Endothelial cell (in vitro differentiated cells): ENCODE data around the gene STRADA. TPM values are rescaled to one million over a fixed set of nuclear protein-coding genes. Genes with fewer than 3 reads are reported as not detected.

Source experiments
- DNase-seq: peaks from one replicate; pipeline ENCODE4 v3.0.0; 2021; ENCODE audit warnings: low spot score
- H3K27ac Mint-ChIP-seq: one replicate; pipeline ENCODE4 v1.8.0; 2021; ENCODE audit warnings: mixed read lengths, inconsistent platforms; ENCODE audit not compliant: unreplicated experiment
- H3K27me3 Mint-ChIP-seq: one replicate; pipeline ENCODE4 v1.8.0; 2021; ENCODE audit warnings: mild to moderate bottlenecking, moderate library complexity, mixed read lengths, inconsistent platforms; ENCODE audit not compliant: unreplicated experiment
- H3K36me3 Mint-ChIP-seq: one replicate; pipeline ENCODE4 v1.8.0; 2021; ENCODE audit warnings: mild to moderate bottlenecking, low read depth, mixed read lengths, inconsistent platforms; ENCODE audit not compliant: unreplicated experiment
- H3K4me1 Mint-ChIP-seq: one replicate; pipeline ENCODE4 v1.8.0; 2021; ENCODE audit warnings: mild to moderate bottlenecking, mixed read lengths, inconsistent platforms; ENCODE audit not compliant: unreplicated experiment
- H3K4me3 Mint-ChIP-seq: one replicate; pipeline ENCODE4 v1.8.0; 2021; ENCODE audit warnings: mild to moderate bottlenecking, mixed read lengths, inconsistent platforms; ENCODE audit not compliant: unreplicated experiment
- H3K9me3 Mint-ChIP-seq: one replicate; pipeline ENCODE4 v1.8.0; 2021; ENCODE audit warnings: mixed read lengths, inconsistent platforms; ENCODE audit not compliant: unreplicated experiment
- total RNA-seq: library from RNA; stranded (reverse); fragmentation: NEBNext Ultra II Directional; extraction: Animal tissue kit (Norgen Biotek cat#: 25700); gene quantifications from one replicate; pipeline ENCODE4 v1.2.1, GENCODE V29; 2021; ENCODE audit not compliant: unreplicated experiment
- TF ChIP-seq, protein P1 (sequence below): fragments of 200-600 bp; sonication (generic); IDR thresholded peaks from one replicate; pipeline ENCODE4 v1.5.0; 2021; ENCODE audit warnings: antibody characterized with exemption; ENCODE audit not compliant: unreplicated experiment

Gene STRADA
- total RNA-seq, 1 donor from 2014 or later, result 51.8 TPM

GRCh38 chr17:63785556-63785955 lies 44.0 kb upstream of the STRADA start:
- H3K36me3 Mint-ChIP-seq, result peaks cover 9% of the 10 kb centered on the region
- no peaks in the 10 kb centered on the region for H3K27me3 Mint-ChIP-seq
- peak overlapping the region; percentile 9 for H3K27ac Mint-ChIP-seq
- DNase-seq, result no peak
- H3K9me3 Mint-ChIP-seq, result no peaks in the 10 kb centered on the region
- TF ChIP-seq, protein P1, sequence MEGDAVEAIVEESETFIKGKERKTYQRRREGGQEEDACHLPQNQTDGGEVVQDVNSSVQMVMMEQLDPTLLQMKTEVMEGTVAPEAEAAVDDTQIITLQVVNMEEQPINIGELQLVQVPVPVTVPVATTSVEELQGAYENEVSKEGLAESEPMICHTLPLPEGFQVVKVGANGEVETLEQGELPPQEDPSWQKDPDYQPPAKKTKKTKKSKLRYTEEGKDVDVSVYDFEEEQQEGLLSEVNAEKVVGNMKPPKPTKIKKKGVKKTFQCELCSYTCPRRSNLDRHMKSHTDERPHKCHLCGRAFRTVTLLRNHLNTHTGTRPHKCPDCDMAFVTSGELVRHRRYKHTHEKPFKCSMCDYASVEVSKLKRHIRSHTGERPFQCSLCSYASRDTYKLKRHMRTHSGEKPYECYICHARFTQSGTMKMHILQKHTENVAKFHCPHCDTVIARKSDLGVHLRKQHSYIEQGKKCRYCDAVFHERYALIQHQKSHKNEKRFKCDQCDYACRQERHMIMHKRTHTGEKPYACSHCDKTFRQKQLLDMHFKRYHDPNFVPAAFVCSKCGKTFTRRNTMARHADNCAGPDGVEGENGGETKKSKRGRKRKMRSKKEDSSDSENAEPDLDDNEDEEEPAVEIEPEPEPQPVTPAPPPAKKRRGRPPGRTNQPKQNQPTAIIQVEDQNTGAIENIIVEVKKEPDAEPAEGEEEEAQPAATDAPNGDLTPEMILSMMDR, result no peak
- H3K4me1 Mint-ChIP-seq, result no peaks in the 10 kb centered on the region
- no peak overlapping the region for H3K4me3 Mint-ChIP-seq

- H3K9me3 Mint-ChIP-seq, result no peaks in the 10 kb centered on the region
- H3K27ac Mint-ChIP-seq, result no peak overlapping the region
- no peak for DNase-seq
- no peaks in the 10 kb centered on the region for H3K4me1 Mint-ChIP-seq
- no peak overlapping the region for H3K4me3 Mint-ChIP-seq
- no peaks in the 10 kb centered on the region for H3K27me3 Mint-ChIP-seq
- H3K36me3 Mint-ChIP-seq, result peaks cover 18% of the 10 kb centered on the region
- TF ChIP-seq, protein P1, result no peak
These were observed 41.9 kb upstream of the STRADA start for GRCh38 chr17:63783522-63783921.

- Mint-ChIP-seq H3K36me3 (peaks cover 18% of the 10 kb centered on the region), H3K4me3 (no peak overlapping the region), H3K9me3 (no peaks in the 10 kb centered on the region), H3K27ac (no peak overlapping the region), H3K27me3 (no peaks in the 10 kb centered on the region), H3K4me1 (peaks cover 4% of the 10 kb centered on the region)
- TF ChIP-seq, protein P1, result no peak
- DNase-seq, result no peak
These were observed 39.3 kb upstream of the STRADA start for GRCh38 chr17:63780928-63781327.

GRCh38 chr17:63780507-63780906 lies 38.9 kb upstream of the STRADA start:
- Mint-ChIP-seq H3K4me1 (peaks cover 6% of the 10 kb centered on the region), H3K4me3 (no peak overlapping the region), H3K27me3 (no peaks in the 10 kb centered on the region), H3K36me3 (peaks cover 18% of the 10 kb centered on the region), H3K9me3 (no peaks in the 10 kb centered on the region), H3K27ac (no peak overlapping the region)
- TF ChIP-seq, protein P1, result no peak
- no peak for DNase-seq

DNA sequence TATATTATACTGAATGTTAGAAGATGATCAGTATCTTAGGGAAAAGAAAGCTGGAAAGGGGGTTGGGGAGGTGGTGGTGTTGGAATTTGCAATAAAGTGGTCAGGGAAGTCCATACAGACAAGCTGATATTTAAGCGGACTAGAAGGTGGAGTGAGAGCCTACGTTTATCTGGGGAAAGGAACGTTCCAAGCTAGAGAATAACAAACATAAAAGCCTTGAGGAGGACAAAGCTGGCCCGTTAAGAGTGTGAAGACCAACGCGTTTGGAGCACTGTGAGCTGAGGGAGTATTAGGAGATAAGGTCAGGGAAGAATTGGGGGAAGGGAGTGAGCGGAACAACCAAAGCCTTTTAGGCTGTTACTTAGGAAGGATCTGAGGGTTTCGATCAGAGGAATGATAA lies 33.8 kb upstream of the STRADA start:
- no peaks in the 10 kb centered on the region for H3K9me3 Mint-ChIP-seq
- peaks cover 9% of the 10 kb centered on the region for H3K27me3 Mint-ChIP-seq
- H3K27ac Mint-ChIP-seq, result peak overlapping the region; percentile 94
- peaks cover 12% of the 10 kb centered on the region for H3K36me3 Mint-ChIP-seq
- H3K4me3 Mint-ChIP-seq, result peak overlapping the region; percentile 99
- H3K4me1 Mint-ChIP-seq, result peaks cover 26% of the 10 kb centered on the region
- no peak for DNase-seq
- TF ChIP-seq, protein P1, result no peak
